ENCODE measurements around the gene CDC6.

The CDC6 gene

GRCh38 chr17:40331743-40332641 is 44.3 kb downstream of the CDC6 start:
- TF ChIP-seq CTCF (IDR thresholded peaks at IDR 0.05; ENCODE audit: extremely low read depth, missing control alignments): no peak
- no peak for DNase-seq (ENCODE audit: low spot score)

GRCh38 chr17:40333781-40334448 is 46.2 kb downstream of the CDC6 start:
- no peak for DNase-seq (ENCODE audit: low spot score)
- no peak for TF ChIP-seq CTCF (IDR thresholded peaks at IDR 0.05; ENCODE audit: extremely low read depth, missing control alignments)

GRCh38 chr17:40335620-40336019 is 47.9 kb downstream of the CDC6 start:
- no peak for DNase-seq (ENCODE audit: low spot score)

GRCh38 chr17:40337351-40337750 is 49.7 kb downstream of the CDC6 start:
- DNase-seq (ENCODE audit: low spot score): no peak
- TF ChIP-seq CTCF (IDR thresholded peaks at IDR 0.05; ENCODE audit: extremely low read depth, missing control alignments): no peak

More at GRCh38 chr17:40335620-40336019, 47.9 kb downstream of the CDC6 start:
- no peak for TF ChIP-seq CTCF (IDR thresholded peaks at IDR 0.05; ENCODE audit: extremely low read depth, missing control alignments)

GRCh38 chr17:40338058-40338457 is 50.4 kb downstream of the CDC6 start:
- DNase-seq (ENCODE audit: low spot score): no peak
- TF ChIP-seq CTCF (IDR thresholded peaks at IDR 0.05; ENCODE audit: extremely low read depth, missing control alignments): no peak

GRCh38 chr17:40338941-40339649 is 51.4 kb downstream of the CDC6 start:
- DNase-seq (ENCODE audit: low spot score): no peak
- no peak for TF ChIP-seq CTCF (IDR thresholded peaks at IDR 0.05; ENCODE audit: extremely low read depth, missing control alignments)

GRCh38 chr17:40340327-40340726 is 52.6 kb downstream of the CDC6 start:
- DNase-seq (ENCODE audit: low spot score): no peak
- no peak for TF ChIP-seq CTCF (IDR thresholded peaks at IDR 0.05; ENCODE audit: extremely low read depth, missing control alignments)
